ENCODE data around the gene CD24. TPM values are rescaled to one million over a fixed set of nuclear protein-coding genes. Genes with fewer than 3 reads are reported as not detected.
"Not testable (repeated sequence)": the region's sequence is repeated elsewhere in the genome, so short reads cannot be mapped to it uniquely, and the experiment has no call there.

The CD24 gene
- total RNA-seq, 2 donors from 2014 or later, result 392 to 545 TPM

- Histone ChIP-seq H3K9me3 (ENCODE audit: control insufficient read depth, low read length) (no peaks in the 10 kb centered on the region), H3K27ac (ENCODE audit: low read depth, low read length) (no peak overlapping the region), H3K4me1 (ENCODE audit: control insufficient read depth, insufficient read depth, low read length) (no peaks in the 10 kb centered on the region), H3K4me3 (ENCODE audit: low read length) (no peak overlapping the region), H3K9ac (ENCODE audit: extremely low read depth, low read length, poor library complexity, severe bottlenecking) (no peak overlapping the region), H3K27me3 (ENCODE audit: control insufficient read depth, insufficient read depth, low read length, poor library complexity, severe bottlenecking) (no peaks in the 10 kb centered on the region), H3K36me3 (ENCODE audit: control insufficient read depth, insufficient read depth, low read length) (no peaks in the 10 kb centered on the region)
- Mint-ChIP-seq H3K27ac (no peak overlapping the region), H3K36me3 (ENCODE audit: low read depth) (no peaks in the 10 kb centered on the region), H3K4me3 (no peak overlapping the region), H3K27me3 (ENCODE audit: insufficient read depth) (no peaks in the 10 kb centered on the region), H3K4me1 (no peaks in the 10 kb centered on the region), H3K9me3 (no peaks in the 10 kb centered on the region)
- no peak for TF ChIP-seq CTCF (conservative IDR thresholded peaks at IDR 0.05)
- DNase-seq, result no peak
- WGBS, 2 experiments (ENCODE audit: insufficient coverage in 1 of 2, insufficient read length in 1 of 2), result 94 to 100% methylated on average over 4 of the region's 4 CpGs
Measured at GRCh38 chr6:107020239-107020638, 45.7 kb upstream of the CD24 start.

GRCh38 chr6:107019628-107020027, 45.1 kb upstream of the CD24 start:
- not testable (repeated sequence) for H3K4me3 Mint-ChIP-seq; H3K4me1 Mint-ChIP-seq; H3K9me3 ChIP-seq (ENCODE audit: control insufficient read depth, low read length); H3K27me3 ChIP-seq (ENCODE audit: control insufficient read depth, insufficient read depth, low read length, poor library complexity, severe bottlenecking); H3K9me3 Mint-ChIP-seq; H3K27me3 Mint-ChIP-seq (ENCODE audit: insufficient read depth); H3K27ac Mint-ChIP-seq; H3K4me1 ChIP-seq (ENCODE audit: control insufficient read depth, insufficient read depth, low read length); H3K27ac ChIP-seq (ENCODE audit: low read depth, low read length); H3K36me3 Mint-ChIP-seq (ENCODE audit: low read depth); H3K4me3 ChIP-seq (ENCODE audit: low read length); H3K36me3 ChIP-seq (ENCODE audit: control insufficient read depth, insufficient read depth, low read length); DNase-seq; H3K9ac ChIP-seq (ENCODE audit: extremely low read depth, low read length, poor library complexity, severe bottlenecking)
- WGBS, 2 experiments (ENCODE audit: insufficient coverage in 1 of 2, insufficient read length in 1 of 2), result 94 to 95% methylated on average over 8 of the region's 8 CpGs

GRCh38 chr6:107019047-107019446, 44.5 kb upstream of the CD24 start:
- TF ChIP-seq CTCF (conservative IDR thresholded peaks at IDR 0.05), result no peak
- Histone ChIP-seq H3K4me1 (ENCODE audit: control insufficient read depth, insufficient read depth, low read length) (no peaks in the 10 kb centered on the region), H3K9ac (ENCODE audit: extremely low read depth, low read length, poor library complexity, severe bottlenecking) (no peak overlapping the region), H3K9me3 (ENCODE audit: control insufficient read depth, low read length) (no peaks in the 10 kb centered on the region), H3K27ac (ENCODE audit: low read depth, low read length) (no peak overlapping the region), H3K27me3 (ENCODE audit: control insufficient read depth, insufficient read depth, low read length, poor library complexity, severe bottlenecking) (no peaks in the 10 kb centered on the region), H3K36me3 (ENCODE audit: control insufficient read depth, insufficient read depth, low read length) (no peaks in the 10 kb centered on the region), H3K4me3 (ENCODE audit: low read length) (no peak overlapping the region)
- H3K36me3 Mint-ChIP-seq (ENCODE audit: low read depth), result no peaks in the 10 kb centered on the region
- no peaks in the 10 kb centered on the region for H3K9me3 Mint-ChIP-seq
- no peak overlapping the region for H3K4me3 Mint-ChIP-seq
- H3K27ac Mint-ChIP-seq, result peak overlapping the region; percentile 36
- no peaks in the 10 kb centered on the region for H3K4me1 Mint-ChIP-seq
- no peaks in the 10 kb centered on the region for H3K27me3 Mint-ChIP-seq (ENCODE audit: insufficient read depth)
- 94 to 96% methylated on average over 4 to 5 of the region's 5 CpGs for WGBS, 2 experiments (ENCODE audit: insufficient coverage in 1 of 2, insufficient read length in 1 of 2)
- DNase-seq, result no peak

GRCh38 chr6:107009499-107009898, 35.0 kb upstream of the CD24 start:
- no peak overlapping the region for H3K4me3 ChIP-seq (ENCODE audit: low read length)
- DNase-seq, result no peak
- H3K9me3 ChIP-seq (ENCODE audit: control insufficient read depth, low read length), result no peaks in the 10 kb centered on the region
- no peaks in the 10 kb centered on the region for H3K4me1 ChIP-seq (ENCODE audit: control insufficient read depth, insufficient read depth, low read length)
- Mint-ChIP-seq H3K36me3 (ENCODE audit: low read depth) (no peaks in the 10 kb centered on the region), H3K4me1 (no peaks in the 10 kb centered on the region), H3K27me3 (ENCODE audit: insufficient read depth) (no peaks in the 10 kb centered on the region), H3K4me3 (no peak overlapping the region), H3K9me3 (no peaks in the 10 kb centered on the region), H3K27ac (no peak overlapping the region)
- no peak for TF ChIP-seq CTCF (conservative IDR thresholded peaks at IDR 0.05)
- no peaks in the 10 kb centered on the region for H3K27me3 ChIP-seq (ENCODE audit: control insufficient read depth, insufficient read depth, low read length, poor library complexity, severe bottlenecking)
- 93 to 100% methylated on average over 1 to 2 of the region's 2 CpGs for WGBS, 2 experiments (ENCODE audit: insufficient coverage in 1 of 2, insufficient read length in 1 of 2)
- no peak overlapping the region for H3K9ac ChIP-seq (ENCODE audit: extremely low read depth, low read length, poor library complexity, severe bottlenecking)
- H3K27ac ChIP-seq (ENCODE audit: low read depth, low read length), result no peak overlapping the region
- no peaks in the 10 kb centered on the region for H3K36me3 ChIP-seq (ENCODE audit: control insufficient read depth, insufficient read depth, low read length)
